ENCODE data around the gene ATP6AP2.

Gene ATP6AP2

DNA sequence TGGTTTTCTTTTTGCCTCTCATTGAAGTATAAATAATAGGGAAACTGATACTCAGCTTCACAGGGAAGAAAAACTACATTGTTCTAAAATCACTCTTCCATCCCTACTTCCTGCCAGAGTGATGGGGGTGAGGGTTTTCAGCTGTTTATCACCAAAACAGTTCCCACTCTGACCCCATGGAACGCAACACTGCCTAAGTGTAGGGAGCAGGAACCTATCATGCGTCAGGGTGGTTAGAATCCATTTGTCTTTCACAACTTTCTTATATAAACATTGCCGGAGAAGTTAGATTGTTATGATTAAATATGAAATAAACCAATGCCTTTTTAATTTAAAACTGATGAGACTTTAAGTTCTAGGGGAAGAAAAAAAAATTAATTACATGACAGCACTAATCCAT, 26.6 kb downstream of the ATP6AP2 start:
- no peak for DNase-seq (ENCODE audit: low read depth, low spot score)
- Histone ChIP-seq H3K9me3 (ENCODE audit: control insufficient read depth, insufficient read depth, low read length) (no peaks in the 10 kb centered on the region), H3K27ac (ENCODE audit: low read length) (no peak overlapping the region), H3K4me3 (ENCODE audit: low read length) (no peak overlapping the region), H3K36me3 (ENCODE audit: control insufficient read depth, insufficient read depth, low read length) (no peaks in the 10 kb centered on the region), H3K4me1 (ENCODE audit: control insufficient read depth, insufficient read depth, low read length) (no peaks in the 10 kb centered on the region), H3K27me3 (ENCODE audit: control insufficient read depth, insufficient read depth, low read length) (no peaks in the 10 kb centered on the region)
- WGBS (ENCODE audit: insufficient coverage, insufficient read length): no CpG with 5 or more reads among the region's 3 CpGs

DNA sequence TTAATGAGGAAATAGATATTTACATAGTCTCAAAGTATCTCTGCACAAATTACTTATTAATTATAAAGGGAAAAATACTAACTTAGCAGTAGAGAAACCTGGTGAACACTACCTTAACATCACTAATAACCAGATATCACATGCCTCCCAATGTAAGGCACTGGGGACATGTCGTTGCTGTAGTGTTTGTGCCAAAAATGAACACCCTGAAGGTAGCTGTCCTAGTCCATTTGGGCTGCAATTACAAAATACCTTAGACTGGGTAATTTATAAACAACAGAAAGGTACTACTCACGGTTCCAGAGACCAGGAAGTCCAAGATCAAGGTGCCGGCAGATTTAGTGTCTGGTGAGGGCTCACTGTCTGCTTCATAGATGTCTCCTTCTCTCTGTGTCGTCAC, 31.7 kb downstream of the ATP6AP2 start:
- Histone ChIP-seq H3K27ac (ENCODE audit: low read length) (no peak overlapping the region), H3K4me1 (ENCODE audit: control insufficient read depth, insufficient read depth, low read length) (no peaks in the 10 kb centered on the region), H3K4me3 (ENCODE audit: low read length) (no peak overlapping the region), H3K9me3 (ENCODE audit: control insufficient read depth, insufficient read depth, low read length) (no peaks in the 10 kb centered on the region), H3K36me3 (ENCODE audit: control insufficient read depth, insufficient read depth, low read length) (no peaks in the 10 kb centered on the region), H3K27me3 (ENCODE audit: control insufficient read depth, insufficient read depth, low read length) (no peaks in the 10 kb centered on the region)
- no CpG with 5 or more reads among the region's 4 CpGs for WGBS (ENCODE audit: insufficient coverage, insufficient read length)
- no peak for DNase-seq (ENCODE audit: low read depth, low spot score)

DNA sequence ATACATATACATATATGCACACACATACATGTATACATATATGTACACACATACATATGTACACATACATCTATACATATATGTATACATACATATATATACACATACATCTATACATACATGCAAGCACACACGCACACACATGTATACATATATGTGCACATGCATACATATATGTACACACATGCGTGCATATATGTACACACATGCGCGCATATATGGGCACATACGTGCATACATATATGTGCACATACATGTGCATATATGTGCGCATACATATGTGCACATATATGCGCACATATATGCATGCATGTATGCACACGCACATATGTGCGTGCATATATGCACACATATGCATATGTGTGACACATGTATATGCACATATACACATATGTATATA, 35.2 kb downstream of the ATP6AP2 start:
- Histone ChIP-seq H3K4me3 (ENCODE audit: low read length) (no peak overlapping the region), H3K9me3 (ENCODE audit: control insufficient read depth, insufficient read depth, low read length) (no peaks in the 10 kb centered on the region), H3K36me3 (ENCODE audit: control insufficient read depth, insufficient read depth, low read length) (no peaks in the 10 kb centered on the region), H3K4me1 (ENCODE audit: control insufficient read depth, insufficient read depth, low read length) (no peaks in the 10 kb centered on the region), H3K27ac (ENCODE audit: low read length) (no peak overlapping the region), H3K27me3 (ENCODE audit: control insufficient read depth, insufficient read depth, low read length) (no peaks in the 10 kb centered on the region)
- no CpG with 5 or more reads among the region's 9 CpGs for WGBS (ENCODE audit: insufficient coverage, insufficient read length)
- DNase-seq (ENCODE audit: low read depth, low spot score): no peak

DNA sequence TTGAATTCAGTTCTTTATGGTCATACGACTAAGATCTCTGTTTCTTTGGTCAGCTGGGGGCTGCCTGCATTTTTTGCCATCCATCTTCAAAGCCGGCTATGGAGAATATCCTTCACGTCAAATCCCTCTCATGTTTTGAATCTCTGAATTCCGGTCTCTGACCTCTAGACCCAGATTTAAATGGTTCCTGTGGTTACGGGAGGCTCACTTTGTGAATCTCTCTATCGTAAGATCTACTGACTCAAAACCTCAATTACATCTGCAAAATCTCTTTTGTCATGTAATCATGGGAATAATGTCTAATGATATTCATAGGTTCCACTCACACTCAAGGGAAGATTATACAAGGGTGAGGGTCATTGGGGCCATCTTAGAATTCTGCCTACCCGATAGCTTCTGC, 36.8 kb downstream of the ATP6AP2 start:
- no CpG with 5 or more reads among the region's 7 CpGs for WGBS (ENCODE audit: insufficient coverage, insufficient read length)
- Histone ChIP-seq H3K27ac (ENCODE audit: low read length) (no peak overlapping the region), H3K4me1 (ENCODE audit: control insufficient read depth, insufficient read depth, low read length) (no peaks in the 10 kb centered on the region), H3K9me3 (ENCODE audit: control insufficient read depth, insufficient read depth, low read length) (no peaks in the 10 kb centered on the region), H3K4me3 (ENCODE audit: low read length) (no peak overlapping the region), H3K27me3 (ENCODE audit: control insufficient read depth, insufficient read depth, low read length) (no peaks in the 10 kb centered on the region), H3K36me3 (ENCODE audit: control insufficient read depth, insufficient read depth, low read length) (no peaks in the 10 kb centered on the region)
- DNase-seq (ENCODE audit: low read depth, low spot score): no peak

DNA sequence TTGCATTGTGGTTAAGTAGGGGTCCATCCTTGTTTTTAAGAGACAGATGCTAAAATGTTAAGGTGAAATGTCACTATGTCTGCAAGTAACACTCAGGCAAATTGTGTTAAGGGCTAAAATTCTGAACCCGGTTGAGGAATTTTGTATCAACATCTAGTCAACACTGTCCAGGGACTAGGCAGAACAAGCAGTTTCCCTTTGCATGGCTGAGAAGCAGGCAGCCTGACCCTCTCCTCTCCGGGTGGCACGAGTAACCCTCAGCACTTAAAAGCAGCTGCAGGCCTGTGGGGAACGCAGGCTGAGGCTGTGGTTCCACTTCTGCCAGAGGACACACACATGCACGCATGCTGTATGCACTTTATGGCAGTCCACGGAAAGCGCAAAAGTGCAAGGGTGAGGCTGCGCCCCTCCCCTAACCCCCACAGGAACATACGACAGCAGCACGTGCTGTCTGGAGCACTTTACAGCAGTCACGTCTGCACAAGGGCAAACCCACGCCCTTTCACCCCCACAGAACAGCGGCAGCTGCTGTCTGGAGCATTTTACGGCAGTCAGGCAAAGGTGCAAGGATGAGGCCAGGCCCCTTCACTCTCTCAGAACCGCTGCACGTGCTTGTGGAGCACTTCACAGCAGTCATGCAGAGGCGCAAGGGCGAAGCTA, 41.8 kb downstream of the ATP6AP2 start:
- no peaks in the 10 kb centered on the region for H3K36me3 ChIP-seq (ENCODE audit: control insufficient read depth, insufficient read depth, low read length)
- no peaks in the 10 kb centered on the region for H3K27me3 ChIP-seq (ENCODE audit: control insufficient read depth, insufficient read depth, low read length)
- H3K9me3 ChIP-seq (ENCODE audit: control insufficient read depth, insufficient read depth, low read length): no peaks in the 10 kb centered on the region
- peaks cover 2% of the 10 kb centered on the region; the same call in 1 of the 2 replicates for H3K4me1 ChIP-seq (ENCODE audit: control insufficient read depth, insufficient read depth, low read length)
- no peak for DNase-seq (ENCODE audit: low read depth, low spot score)
- WGBS (ENCODE audit: insufficient coverage, insufficient read length): no CpG with 5 or more reads among the region's 18 CpGs
- H3K27ac ChIP-seq (ENCODE audit: low read length): no peak overlapping the region
- H3K4me3 ChIP-seq (ENCODE audit: low read length): no peak overlapping the region

DNA sequence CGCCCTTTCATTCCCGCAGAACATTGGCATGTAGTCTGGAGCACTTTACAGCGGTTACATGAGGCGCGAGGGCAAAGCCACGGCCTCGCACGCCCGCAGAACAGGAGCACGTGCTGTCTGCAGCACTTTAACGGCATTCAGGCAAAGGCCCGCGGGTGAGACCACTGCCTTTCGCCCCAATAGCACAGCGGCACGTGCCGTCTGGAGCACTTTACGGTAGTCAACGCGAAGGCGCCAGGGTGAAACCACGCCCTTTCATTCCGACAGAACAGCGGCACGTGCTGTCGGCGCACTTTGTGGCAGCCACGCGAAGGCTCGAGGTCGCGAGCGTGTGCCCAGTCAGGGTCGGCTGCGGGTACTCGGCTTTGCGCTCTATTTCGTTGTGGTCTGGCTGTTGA, 42.4 kb downstream of the ATP6AP2 start, which contains the start of gene MPC1L:
TSS of gene MPC1L (plus strand) at position 290 of the 398 bp plus-strand sequence. CDS start 138 bp downstream, outside the sequence.
- peaks cover 2% of the 10 kb centered on the region; the same call in 1 of the 2 replicates for H3K4me1 ChIP-seq (ENCODE audit: control insufficient read depth, insufficient read depth, low read length)
- H3K36me3 ChIP-seq (ENCODE audit: control insufficient read depth, insufficient read depth, low read length): 0 out of 2 replicates have a peak, but pooled peaks cover under 1% of the 10 kb centered on the region
- no peak within 1 kb of the TSS for H3K4me3 ChIP-seq (ENCODE audit: low read length)
- H3K9me3 ChIP-seq (ENCODE audit: control insufficient read depth, insufficient read depth, low read length): no peaks in the 10 kb centered on the region
- no CpG with 5 or more reads among the region's 38 CpGs for WGBS (ENCODE audit: insufficient coverage, insufficient read length)
- no peaks in the 10 kb centered on the region for H3K27me3 ChIP-seq (ENCODE audit: control insufficient read depth, insufficient read depth, low read length)
- no peak within 1 kb of the TSS for H3K27ac ChIP-seq (ENCODE audit: low read length)
- no peak for DNase-seq (ENCODE audit: low read depth, low spot score)

DNA sequence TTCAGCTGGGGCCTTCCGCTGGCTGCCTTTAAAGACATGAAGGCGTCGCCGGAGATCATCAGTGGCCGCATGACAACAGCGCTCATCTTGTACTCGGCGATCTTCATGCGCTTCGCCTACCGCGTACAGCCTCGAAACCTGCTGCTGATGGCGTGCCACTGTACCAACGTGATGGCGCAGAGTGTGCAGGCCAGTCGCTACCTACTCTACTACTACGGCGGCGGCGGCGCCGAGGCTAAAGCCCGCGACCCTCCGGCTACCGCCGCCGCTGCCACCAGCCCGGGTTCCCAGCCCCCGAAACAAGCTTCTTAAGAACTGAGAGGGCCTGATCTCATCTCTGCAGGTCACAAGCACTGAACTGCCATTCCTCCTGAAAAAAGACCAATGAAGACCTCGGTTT, 42.9 kb downstream of the ATP6AP2 start:
- H3K27me3 ChIP-seq (ENCODE audit: control insufficient read depth, insufficient read depth, low read length): no peaks in the 10 kb centered on the region
- H3K36me3 ChIP-seq (ENCODE audit: control insufficient read depth, insufficient read depth, low read length): peaks cover 3% of the 10 kb centered on the region; the same call in 1 of the 2 replicates
- WGBS (ENCODE audit: insufficient coverage, insufficient read length): no CpG with 5 or more reads among the region's 32 CpGs

DNA sequence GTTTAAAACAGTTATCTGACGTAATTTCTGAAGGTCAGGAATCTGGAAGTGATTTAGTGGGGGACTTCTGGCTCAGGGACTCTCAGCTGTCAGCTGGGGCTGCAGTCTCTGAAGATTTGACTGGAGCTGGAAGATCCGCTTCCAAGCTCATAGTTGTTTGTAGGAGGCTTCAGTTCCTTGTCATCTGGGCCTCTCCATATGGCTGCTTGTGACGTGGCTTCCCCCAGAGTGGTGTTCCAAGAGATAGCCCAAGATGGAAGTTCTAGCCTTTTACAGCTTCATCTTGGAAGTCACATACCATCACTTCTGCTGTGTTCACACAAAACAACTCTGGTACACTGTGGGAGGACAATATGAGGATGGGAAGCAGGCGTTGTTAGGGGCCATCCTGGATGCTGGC, 44.5 kb downstream of the ATP6AP2 start:
- Histone ChIP-seq H3K4me1 (ENCODE audit: control insufficient read depth, insufficient read depth, low read length) (peaks cover 2% of the 10 kb centered on the region; the same call in 1 of the 2 replicates), H3K27ac (ENCODE audit: low read length) (no peak overlapping the region), H3K36me3 (ENCODE audit: control insufficient read depth, insufficient read depth, low read length) (peaks cover 3% of the 10 kb centered on the region; the same call in 1 of the 2 replicates), H3K9me3 (ENCODE audit: control insufficient read depth, insufficient read depth, low read length) (no peaks in the 10 kb centered on the region), H3K4me3 (ENCODE audit: low read length) (no peak overlapping the region), H3K27me3 (ENCODE audit: control insufficient read depth, insufficient read depth, low read length) (no peaks in the 10 kb centered on the region)
- no CpG with 5 or more reads among the region's 4 CpGs for WGBS (ENCODE audit: insufficient coverage, insufficient read length)
- no peak for DNase-seq (ENCODE audit: low read depth, low spot score)

More for the DNA sequence above, 42.9 kb downstream of the ATP6AP2 start:
- Histone ChIP-seq H3K4me3 (ENCODE audit: low read length) (no peak overlapping the region), H3K9me3 (ENCODE audit: control insufficient read depth, insufficient read depth, low read length) (no peaks in the 10 kb centered on the region), H3K27ac (ENCODE audit: low read length) (no peak overlapping the region), H3K4me1 (ENCODE audit: control insufficient read depth, insufficient read depth, low read length) (peaks cover 2% of the 10 kb centered on the region; the same call in 1 of the 2 replicates)
- DNase-seq (ENCODE audit: low read depth, low spot score): no peak

DNA sequence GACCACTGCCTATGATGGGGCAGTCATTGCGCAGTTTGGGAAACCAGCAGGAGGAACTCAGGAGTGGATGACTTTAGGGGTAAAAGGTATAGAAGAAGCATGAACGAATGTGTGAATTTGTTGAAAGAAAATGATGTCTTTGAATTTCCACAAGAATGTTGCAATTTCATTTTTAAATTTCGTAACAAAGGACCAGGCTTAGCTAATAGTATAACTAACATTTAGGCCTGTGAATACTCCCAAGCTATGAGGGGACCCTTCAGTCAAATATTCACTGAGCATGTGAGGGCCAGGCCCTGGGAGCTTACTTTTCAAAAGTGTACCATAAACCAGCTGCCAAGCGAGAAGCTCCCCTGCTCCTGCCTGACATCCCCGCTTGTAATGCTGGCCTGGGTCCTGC, 47.7 kb downstream of the ATP6AP2 start:
- no peaks in the 10 kb centered on the region for H3K9me3 ChIP-seq (ENCODE audit: control insufficient read depth, insufficient read depth, low read length)
- peaks cover 3% of the 10 kb centered on the region; the same call in 1 of the 2 replicates for H3K36me3 ChIP-seq (ENCODE audit: control insufficient read depth, insufficient read depth, low read length)
- no peaks in the 10 kb centered on the region for H3K27me3 ChIP-seq (ENCODE audit: control insufficient read depth, insufficient read depth, low read length)
- no peak for DNase-seq (ENCODE audit: low read depth, low spot score)
- H3K4me1 ChIP-seq (ENCODE audit: control insufficient read depth, insufficient read depth, low read length): peaks cover 2% of the 10 kb centered on the region; the same call in 1 of the 2 replicates
- 100% methylated on average over 1 of the region's 5 CpGs for WGBS (ENCODE audit: insufficient coverage, insufficient read length)
- no peak overlapping the region for H3K27ac ChIP-seq (ENCODE audit: low read length)
- no peak overlapping the region for H3K4me3 ChIP-seq (ENCODE audit: low read length)

DNA sequence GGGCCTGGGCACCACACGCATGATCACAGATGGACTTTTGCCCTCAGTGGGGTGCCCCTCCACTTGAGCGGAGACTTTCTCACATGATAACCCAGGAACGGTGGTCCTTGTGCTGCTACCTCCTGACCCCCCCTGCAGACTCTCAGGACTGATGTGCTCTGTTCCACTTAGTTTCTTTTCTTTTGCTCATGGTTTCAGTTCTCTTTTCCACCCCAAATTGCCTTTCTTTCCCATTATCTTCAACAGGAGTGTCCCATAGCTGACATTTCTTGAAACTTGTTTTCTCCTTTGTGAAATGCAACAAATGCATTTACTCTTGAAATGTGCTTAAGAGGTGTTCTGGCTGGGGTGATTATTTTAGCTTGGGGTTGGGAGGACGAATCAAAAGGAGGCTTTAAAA, 51.4 kb downstream of the ATP6AP2 start:
- no peak overlapping the region for H3K4me3 ChIP-seq (ENCODE audit: low read length)
- no peaks in the 10 kb centered on the region for H3K4me1 ChIP-seq (ENCODE audit: control insufficient read depth, insufficient read depth, low read length)
- no peak for DNase-seq (ENCODE audit: low read depth, low spot score)
- no peaks in the 10 kb centered on the region for H3K27me3 ChIP-seq (ENCODE audit: control insufficient read depth, insufficient read depth, low read length)
- peaks cover 3% of the 10 kb centered on the region; the same call in 1 of the 2 replicates for H3K36me3 ChIP-seq (ENCODE audit: control insufficient read depth, insufficient read depth, low read length)
- WGBS (ENCODE audit: insufficient coverage, insufficient read length): no CpG with 5 or more reads among the region's 4 CpGs
- no peaks in the 10 kb centered on the region for H3K9me3 ChIP-seq (ENCODE audit: control insufficient read depth, insufficient read depth, low read length)
- H3K27ac ChIP-seq (ENCODE audit: low read length): no peak overlapping the region

DNA sequence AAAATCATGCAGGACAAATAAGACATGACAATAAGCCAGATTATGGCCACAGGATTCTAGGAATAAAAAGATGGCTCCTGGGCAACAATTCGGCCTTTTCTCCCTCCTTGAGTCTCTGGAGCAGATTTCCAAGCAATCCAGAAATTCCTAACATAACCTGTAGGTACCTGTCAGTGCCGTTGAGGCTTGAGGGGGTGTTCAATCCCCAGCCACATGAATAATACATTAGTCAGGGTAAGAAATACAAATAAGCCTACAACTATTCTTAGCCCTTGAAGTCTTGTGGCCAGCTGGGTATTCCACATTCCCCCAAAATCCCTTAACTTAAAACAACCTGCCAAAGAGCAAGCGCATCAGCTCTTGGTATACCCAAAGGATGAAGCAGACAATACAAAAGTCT, 56.9 kb downstream of the ATP6AP2 start:
- no peak overlapping the region for H3K27ac ChIP-seq (ENCODE audit: low read length)
- H3K4me1 ChIP-seq (ENCODE audit: control insufficient read depth, insufficient read depth, low read length): no peaks in the 10 kb centered on the region
- no peak overlapping the region for H3K4me3 ChIP-seq (ENCODE audit: low read length)
- peaks cover 3% of the 10 kb centered on the region; the same call in 1 of the 2 replicates for H3K36me3 ChIP-seq (ENCODE audit: control insufficient read depth, insufficient read depth, low read length)
- no peaks in the 10 kb centered on the region for H3K27me3 ChIP-seq (ENCODE audit: control insufficient read depth, insufficient read depth, low read length)
- DNase-seq (ENCODE audit: low read depth, low spot score): no peak
- WGBS (ENCODE audit: insufficient coverage, insufficient read length): no CpG with 5 or more reads among the region's 3 CpGs
- H3K9me3 ChIP-seq (ENCODE audit: control insufficient read depth, insufficient read depth, low read length): no peaks in the 10 kb centered on the region
